COR-L47 (cell line): ENCODE results near the gene TJAP1.
A peak's percentile ranks its signal among the peaks of the same experiment; 100 is the strongest.

Source experiments
- DNase-seq: peaks from one replicate; lab custom pipeline; 2025; lab: John Stamatoyannopoulos, UW

The TJAP1 gene

GRCh38 chr6:43477235-43478007 lies at the start of gene TJAP1:
Gene TJAP1, plus strand, starts transcription at chr6:43477570. Its CDS starts 21,432 bp downstream, at chr6:43499002.
- DNase-seq: peak; percentile 88

- DNase-seq: no peak
Observed at GRCh38 chr6:43428112-43428570, 49.2 kb upstream of the TJAP1 start.

DNA sequence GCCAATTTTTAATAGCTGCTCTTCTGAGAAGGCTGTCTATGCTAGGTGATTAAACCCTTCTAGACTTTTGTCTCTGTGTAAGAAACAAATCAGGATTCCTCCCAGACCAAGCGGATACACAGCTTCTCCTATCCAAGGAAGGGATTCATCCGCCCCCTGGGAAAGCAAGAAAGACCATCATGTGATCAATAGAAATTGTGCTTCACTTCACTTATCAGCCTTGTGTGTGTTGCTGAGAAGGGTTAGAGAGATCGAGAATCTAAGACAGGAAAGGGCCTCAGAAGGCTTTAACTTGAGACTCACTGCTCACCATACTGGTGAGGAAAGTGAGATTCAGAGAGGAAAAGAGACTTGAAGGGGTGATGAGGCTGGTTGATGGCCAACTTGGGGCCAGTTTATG lies 48.5 kb upstream of the TJAP1 start:
- no peak for DNase-seq

DNA sequence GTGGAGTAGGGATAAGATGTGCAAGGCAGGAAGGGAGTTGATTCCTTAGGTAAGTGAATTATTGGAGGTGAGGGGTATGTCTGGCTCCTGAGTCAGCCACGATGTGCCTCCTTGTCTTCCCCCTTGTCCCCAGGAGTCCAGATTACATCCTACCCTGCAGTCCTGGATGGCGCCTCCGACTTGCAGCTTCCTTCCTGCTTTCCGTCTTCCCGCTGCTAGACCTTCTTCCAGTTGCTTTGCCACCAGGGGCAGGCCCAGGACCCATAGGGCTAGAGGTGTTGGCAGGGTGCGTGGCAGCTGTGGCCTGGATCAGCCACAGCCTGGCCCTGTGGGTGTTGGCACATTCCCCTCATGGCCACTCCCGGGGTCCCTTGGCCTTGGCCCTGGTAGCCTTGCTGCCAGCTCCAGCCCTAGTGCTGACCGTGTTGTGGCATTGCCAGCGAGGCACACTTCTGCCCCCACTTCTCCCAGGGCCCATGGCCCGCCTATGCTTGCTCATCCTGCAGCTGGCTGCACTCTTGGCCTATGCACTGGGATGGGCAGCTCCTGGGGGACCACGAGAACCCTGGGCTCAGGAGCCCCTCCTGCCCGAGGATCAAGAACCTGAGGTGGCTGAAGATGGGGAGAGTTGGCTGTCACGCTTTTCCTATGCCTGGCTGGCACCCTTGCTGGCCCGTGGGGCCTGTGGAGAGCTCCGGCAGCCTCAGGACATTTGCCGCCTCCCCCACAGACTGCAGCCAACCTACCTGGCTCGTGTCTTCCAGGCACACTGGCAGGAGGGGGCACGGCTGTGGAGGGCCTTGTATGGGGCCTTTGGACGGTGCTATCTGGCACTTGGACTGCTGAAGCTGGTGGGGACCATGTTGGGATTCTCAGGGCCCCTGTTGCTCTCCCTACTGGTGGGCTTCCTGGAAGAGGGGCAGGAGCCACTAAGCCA lies 45.1 kb upstream of the TJAP1 start:
- DNase-seq: no peak

DNA sequence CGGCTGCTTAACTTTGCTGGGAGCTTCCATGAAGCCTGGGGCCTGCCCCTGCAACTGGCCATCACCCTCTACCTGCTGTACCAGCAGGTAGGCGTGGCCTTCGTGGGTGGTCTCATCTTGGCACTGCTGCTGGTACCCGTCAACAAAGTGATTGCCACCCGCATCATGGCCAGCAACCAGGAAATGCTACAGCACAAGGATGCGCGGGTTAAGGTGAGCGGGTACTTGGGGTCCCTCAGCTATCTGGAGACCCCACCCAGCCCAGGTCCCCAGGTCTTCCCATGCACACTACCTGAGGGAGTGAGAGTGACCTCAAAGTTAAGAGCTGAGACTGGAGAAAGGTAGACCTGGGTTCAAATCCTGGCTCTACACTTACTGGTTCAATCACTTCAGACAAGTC lies 44.2 kb upstream of the TJAP1 start:
- no peak for DNase-seq

GRCh38 chr6:43434001-43434840 lies 43.1 kb upstream of the TJAP1 start:
- DNase-seq: no peak

DNA sequence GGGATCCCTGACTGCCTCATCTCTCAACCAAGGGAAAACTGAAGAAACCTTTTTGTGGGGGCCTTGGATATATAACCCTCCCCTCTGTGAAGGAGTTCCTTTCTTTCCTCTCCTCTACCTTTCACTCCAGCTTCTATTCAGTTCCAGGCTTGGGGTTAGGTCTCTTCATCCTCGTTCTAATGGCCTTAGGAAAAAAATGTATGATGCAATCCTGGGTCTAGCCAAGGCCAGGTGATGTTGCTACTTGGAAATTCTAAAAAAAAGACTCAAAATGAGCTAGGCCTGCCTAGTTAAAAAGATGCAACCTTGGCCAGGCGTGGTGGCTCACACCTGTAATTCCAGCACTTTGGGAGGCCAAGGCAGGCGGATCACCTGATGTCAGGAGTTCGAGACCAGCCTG lies 42.4 kb upstream of the TJAP1 start:
- no peak for DNase-seq

DNA sequence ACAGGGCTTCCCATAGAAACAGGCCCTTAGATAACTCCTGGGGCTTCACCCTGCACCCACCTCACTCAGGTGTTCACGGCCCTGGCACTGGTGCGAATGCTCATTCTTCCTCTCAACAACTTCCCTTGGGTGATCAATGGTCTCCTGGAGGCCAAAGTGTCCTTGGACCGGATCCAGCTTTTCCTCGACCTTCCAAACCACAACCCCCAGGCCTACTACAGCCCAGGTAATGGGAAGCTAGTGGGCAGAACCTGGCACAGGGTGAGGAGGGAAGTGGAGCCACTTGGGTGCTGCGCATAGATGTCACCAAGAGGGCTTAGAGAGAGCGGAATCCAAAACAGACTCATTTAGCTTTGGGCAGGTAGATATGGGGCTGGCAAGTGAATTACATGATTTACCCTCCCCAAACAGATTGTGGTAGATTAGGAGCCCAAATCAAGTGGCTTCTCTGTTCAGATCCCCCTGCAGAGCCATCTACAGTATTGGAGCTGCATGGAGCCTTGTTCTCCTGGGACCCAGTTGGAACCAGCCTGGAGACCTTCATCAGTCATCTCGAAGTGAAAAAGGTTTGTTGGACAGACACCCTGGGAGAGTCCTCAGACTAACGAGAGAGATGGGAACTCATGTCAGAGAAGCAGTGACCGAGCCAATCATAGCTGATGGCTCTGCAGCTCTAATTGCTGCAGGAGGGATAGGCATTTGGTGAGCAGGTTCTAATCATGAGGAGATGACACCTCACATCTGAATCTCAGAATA lies 41.5 kb upstream of the TJAP1 start:
- no peak for DNase-seq

DNA sequence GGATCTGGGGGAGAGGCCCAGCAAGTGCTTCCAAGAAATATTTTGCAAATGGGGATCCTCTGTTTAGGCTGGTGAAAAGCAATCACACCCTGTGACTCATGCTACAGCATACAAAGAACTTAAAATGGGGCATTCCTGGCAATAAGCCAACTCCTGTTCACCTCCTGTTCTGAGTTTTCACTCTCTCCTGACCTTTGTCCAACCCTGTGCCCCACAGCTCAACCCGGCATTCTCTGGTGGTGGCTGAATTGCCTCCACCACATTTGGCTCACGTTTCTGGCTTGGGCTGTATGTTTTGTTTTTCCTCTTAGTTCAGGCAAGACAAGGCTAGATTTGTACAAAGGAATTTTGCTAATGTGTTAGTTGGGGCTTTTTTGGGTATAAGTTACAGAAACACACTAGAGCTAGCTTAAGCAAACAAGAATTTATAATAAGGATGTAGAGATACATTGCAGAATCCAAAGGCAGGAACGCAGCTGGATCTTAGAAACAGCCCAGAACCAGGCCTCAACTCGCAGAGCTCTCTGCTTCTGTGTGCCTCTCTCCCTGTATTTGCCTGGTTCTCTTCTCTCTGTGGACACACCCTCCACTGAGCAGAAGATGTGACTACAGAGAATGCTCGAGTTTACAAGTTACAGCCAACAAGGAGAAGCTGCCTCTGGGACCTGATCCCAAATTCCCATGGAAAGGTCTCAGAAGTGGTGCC lies 40.6 kb upstream of the TJAP1 start:
- DNase-seq: no peak

DNA sequence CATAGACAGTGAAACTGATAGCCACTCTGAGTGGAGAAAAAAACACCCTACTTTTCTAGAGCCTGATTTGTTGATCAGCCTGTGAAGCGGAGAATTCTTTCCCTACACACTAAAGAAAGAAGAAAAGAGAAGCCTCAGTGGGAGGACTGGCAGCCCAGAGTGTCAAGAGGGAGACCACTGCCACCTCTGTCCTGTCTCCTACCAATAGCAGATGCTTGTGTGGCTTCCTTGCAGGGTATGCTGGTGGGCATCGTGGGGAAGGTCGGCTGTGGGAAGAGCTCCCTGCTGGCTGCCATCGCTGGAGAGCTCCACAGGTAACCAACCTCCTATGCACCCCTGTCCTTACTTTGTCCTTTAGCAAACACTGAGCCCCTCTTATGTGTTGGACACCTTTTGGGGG lies 39.7 kb upstream of the TJAP1 start:
- no peak for DNase-seq

DNA sequence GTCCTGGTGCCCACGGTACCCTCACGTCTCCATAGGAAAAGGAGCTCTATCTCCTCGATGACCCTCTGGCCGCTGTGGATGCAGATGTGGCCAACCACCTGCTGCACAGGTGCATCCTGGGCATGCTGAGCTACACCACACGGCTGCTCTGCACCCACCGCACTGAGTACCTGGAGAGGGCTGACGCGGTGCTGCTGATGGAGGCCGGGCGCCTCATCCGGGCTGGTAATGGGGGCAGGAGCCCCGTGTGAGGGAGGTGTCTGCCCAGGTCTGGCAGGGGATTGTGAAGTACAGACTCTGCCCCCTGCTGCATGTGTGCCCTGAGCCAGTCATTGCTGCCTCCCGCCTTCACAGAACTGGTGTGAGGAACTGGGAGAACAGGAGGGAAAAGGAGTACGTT lies 34.4 kb upstream of the TJAP1 start:
- no peak for DNase-seq

DNA sequence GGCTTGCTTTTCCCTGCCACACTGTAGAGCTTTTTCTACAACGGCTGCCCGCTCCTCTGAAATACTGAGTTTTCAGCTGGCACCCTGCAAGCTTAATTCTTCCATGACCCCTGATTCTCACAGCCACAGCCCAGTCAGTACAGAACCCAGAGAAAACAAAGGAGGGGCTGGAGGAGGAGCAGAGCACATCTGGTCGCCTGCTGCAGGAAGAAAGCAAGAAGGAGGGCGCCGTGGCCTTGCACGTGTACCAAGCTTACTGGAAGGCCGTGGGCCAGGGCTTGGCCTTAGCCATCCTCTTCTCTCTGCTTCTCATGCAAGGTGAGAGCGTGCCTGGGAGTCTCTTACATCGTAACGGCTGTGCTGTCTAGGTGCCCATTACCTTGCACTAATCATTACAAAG lies 33.3 kb upstream of the TJAP1 start:
- no peak for DNase-seq

DNA sequence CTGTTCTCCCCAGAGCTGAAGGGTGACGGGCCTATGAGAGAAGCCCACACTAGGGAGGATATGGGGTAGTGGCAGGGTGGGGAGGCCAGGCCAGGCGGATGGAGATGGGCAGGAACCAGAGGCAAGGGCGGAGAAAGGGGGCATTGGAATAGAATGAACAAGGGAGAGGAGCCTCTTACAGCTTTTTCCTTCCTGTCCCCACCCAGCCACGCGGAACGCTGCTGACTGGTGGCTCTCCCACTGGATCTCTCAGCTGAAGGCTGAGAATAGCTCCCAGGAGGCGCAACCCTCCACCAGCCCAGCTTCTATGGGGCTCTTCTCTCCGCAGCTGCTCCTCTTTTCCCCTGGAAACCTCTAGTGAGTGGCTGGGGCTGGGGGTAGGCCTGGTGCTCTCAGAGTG lies 32.8 kb upstream of the TJAP1 start:
- DNase-seq: no peak

GRCh38 chr6:43445576-43445975 lies 31.8 kb upstream of the TJAP1 start:
- DNase-seq: no peak

GRCh38 chr6:43447604-43448003 lies 29.8 kb upstream of the TJAP1 start:
- DNase-seq: no peak

- no peak for DNase-seq
Observed at GRCh38 chr6:43448916-43449315, 28.5 kb upstream of the TJAP1 start.

GRCh38 chr6:43450699-43451131 lies 26.7 kb upstream of the TJAP1 start:
- no peak for DNase-seq

- no peak for DNase-seq
Observed at GRCh38 chr6:43451348-43451747, 26.0 kb upstream of the TJAP1 start.

DNA sequence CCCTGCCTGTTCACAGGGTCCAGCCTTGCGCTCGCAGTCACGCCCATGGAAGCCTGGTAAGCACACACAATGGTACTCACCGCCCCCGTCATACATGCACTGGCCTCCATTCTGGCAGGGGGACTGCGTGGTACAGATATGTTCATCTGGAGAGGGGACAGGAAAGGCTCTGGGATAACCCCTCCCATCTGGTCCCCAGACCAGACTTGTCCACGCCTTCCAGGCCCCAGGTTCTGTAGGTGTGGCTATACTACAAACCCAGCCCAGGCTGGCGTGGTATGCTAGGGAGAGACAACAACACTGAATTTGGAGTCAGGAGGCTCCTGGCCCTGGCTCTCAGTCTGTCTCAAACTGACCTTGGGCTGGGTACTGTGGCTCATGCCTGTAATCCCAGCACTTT lies 25.4 kb upstream of the TJAP1 start:
- no peak for DNase-seq

GRCh38 chr6:43452896-43453295 lies 24.5 kb upstream of the TJAP1 start:
- DNase-seq: no peak

DNA sequence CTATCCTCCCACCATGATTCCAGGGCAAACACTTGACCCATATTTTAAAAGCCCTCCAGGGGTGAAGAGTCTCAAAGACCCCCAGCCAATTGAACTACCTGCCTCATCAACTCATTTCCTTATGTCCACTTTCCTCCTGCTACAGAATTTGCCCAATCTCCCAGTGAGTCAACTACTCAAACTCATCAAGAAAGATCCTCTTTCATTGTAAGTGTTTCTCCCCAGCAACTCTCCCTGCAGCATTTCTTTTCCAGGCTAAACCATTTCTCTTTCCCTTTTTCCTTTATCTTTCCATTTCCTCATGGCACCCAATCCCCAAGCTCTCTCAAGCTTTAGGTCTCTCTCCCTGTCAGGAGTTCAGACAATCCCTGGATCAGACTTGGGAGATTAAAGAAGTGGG lies 23.5 kb upstream of the TJAP1 start:
- DNase-seq: no peak
